Activated T-cell treated with anti-CD3 and anti-CD28 coated beads for 48 hours (primary cell): ENCODE measurements around the gene GRM1.

ENCODE experiments used
- DNase-seq: peaks from one replicate; pipeline ENCODE4 v3.0.0-alpha.2; 2020; ENCODE audit warnings: low read depth

The GRM1 gene

DNA sequence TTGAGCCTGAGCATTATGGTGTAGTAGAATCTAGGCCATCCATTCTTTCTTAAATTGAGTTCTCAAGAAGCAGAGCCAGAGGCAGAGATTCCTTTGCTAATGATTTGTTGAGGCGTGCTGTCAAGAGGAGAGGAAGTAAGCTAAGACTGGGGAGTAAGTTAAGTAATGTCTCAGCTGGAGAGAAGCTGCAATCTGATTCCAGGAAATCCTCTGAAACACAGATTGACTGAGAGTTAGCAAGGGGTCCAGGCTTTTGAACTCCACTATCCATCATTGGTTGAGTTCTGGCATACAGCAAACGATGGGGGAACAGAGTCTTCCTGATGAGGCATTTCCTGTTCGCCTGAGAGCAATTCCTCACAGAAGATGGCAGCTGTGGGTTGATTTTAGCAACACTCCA lies 307.3 kb downstream of the GRM1 start:
- DNase-seq: no peak

DNA sequence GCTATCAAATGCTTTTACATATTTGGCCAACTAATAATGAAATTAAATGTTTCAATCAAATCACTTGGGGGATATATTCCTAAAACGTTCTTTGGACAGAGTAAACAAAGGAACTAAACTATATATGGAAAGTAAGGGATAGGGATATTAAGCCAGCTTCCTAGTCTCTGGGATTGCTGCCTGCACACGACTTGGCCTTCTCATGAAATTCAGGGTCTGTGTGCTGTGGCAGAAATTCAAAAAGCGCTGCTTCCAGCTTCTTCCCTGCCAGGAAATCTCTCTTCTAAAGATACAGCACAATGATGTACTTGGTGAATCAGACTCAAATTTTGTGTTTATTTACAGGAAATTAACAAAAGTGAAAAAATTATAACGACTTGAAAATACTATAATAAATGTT lies 308.5 kb downstream of the GRM1 start:
- DNase-seq: no peak

DNA sequence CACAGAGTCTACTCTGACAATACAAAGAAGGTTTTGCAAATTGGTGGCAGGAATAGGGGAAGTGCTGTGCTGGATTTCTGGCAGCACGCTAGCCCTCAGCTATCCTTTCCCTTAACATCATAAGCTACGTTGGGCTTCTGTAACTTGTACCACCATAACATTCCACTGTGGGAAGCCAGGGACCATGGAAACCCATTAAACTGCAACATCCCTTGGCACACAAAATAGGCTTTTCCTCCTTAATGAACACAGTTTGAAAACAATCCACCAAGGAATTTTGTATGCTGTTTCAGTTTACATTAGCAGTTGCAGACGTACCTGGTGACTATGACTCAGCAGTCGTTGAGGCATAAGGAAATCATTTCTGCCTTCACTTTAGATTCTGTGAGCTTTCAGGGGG lies 310.9 kb downstream of the GRM1 start:
- DNase-seq: no peak

DNA sequence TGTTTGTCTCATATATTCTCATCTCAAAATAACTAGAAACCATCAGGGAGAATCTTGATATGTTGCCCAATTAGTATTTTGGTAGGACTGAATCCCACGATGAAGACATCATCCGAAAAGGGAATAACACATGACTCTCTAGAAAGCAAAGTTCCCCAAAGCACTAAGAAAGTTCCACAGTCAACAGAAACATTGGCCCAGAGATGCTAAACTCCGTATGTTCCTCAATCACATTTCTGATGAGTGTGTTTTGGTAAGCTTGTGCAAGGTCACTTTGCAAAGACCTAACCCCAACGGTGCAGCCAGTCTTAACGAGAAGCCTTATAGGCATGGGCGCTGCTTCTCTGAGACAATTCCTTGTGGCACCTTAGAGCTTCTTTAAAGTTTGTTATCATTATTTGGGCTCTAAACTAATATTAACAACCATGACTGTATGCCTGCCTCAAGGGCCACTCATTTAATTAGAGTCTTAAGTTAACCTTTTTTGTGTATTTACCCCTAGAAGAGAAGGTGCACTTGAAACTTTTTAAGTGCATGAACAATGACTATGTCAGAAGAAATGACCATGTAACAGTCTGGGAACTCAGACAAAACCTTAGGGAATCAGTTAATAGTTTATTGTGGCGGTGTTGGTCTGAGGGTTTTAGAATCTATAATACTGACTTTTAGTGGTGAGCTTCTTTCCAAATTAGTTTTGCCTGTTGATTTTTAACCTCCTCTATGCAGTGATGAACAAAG lies 312.8 kb downstream of the GRM1 start:
- no peak for DNase-seq

DNA sequence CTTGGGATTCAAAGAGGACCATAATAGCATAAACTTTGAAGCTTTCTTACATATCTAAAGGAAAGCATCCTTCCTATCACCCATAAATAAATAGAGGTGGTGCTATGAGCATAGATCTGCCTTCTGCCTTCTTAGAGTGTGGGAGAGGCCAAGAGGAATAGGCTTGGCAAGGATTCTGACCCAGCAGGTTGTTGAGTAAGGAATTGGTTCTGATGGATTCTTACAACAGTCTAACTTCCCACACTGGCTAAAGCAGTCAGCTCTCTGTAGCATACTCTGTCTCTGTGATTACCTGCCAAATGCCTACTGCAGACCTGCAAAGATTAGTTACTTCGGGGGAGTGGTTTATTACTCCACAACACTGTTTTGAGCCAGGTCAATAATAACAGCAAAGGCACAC lies 316.7 kb downstream of the GRM1 start:
- DNase-seq: no peak

DNA sequence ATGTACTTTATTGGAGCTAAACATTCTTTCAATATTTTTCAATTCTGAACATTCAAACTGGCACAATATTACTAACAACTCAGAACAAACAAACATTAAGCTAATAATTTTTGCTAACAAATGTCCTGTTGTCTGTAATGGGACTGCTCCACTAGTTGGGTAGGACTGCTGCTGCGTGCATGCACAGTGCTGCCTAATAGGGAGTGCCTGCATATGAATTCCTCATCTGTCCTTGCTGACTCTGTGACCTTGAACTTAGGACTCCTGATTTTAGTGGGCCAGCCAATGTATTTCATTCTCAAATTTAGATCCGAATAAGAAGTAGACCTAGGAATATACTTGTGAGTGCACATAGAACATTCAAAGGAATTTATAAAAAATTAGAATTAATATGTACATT lies 318.2 kb downstream of the GRM1 start:
- no peak for DNase-seq

DNA sequence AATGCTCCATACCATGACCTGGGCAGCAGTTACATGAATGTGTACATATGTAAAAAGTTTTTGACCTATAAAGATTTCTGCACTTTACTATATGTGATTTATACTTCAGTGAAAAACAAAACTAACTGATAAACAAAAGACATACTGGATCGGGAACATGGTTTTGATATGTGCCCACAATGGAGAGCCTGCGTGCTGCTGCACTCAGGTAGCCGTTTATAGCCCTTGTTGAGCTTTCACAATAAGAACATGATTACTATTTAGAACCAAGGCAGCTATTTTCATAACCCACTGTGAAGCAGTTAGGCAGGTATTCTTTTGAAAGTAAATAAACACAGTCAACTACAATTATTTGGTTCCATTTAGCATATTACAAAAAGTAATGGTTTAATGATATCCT lies 318.8 kb downstream of the GRM1 start:
- DNase-seq: no peak

DNA sequence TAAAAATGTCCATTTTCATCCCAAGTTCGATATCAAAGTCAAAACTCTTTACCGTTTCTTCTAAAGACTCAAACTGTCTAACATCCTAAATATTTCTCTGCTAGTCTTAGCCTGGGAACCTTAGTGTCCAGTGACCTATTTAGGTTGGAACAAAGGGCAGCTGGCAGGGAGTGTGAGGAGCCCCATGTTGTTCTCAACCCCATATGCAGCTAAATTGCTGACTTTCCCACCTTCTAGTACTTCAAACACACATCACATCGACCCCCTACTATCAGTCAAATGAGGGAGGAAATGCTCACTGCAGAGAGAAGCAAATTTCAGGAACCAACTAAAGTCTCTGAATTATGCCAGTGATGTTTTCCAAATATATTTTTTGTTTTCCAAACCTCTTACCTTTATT lies 322.2 kb downstream of the GRM1 start:
- DNase-seq: no peak

DNA sequence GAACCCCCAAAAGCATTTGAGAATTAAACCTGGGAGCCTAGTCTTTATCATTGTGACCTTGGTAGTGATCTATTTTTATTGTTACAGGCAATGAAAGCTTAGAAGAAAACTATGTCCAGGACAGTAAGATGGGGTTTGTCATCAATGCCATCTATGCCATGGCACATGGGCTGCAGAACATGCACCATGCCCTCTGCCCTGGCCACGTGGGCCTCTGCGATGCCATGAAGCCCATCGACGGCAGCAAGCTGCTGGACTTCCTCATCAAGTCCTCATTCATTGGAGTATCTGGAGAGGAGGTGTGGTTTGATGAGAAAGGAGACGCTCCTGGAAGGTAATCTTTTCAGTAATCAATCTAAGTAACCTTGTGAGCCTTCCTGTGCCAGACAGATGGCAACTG lies 323.3 kb downstream of the GRM1 start:
- no peak for DNase-seq

DNA sequence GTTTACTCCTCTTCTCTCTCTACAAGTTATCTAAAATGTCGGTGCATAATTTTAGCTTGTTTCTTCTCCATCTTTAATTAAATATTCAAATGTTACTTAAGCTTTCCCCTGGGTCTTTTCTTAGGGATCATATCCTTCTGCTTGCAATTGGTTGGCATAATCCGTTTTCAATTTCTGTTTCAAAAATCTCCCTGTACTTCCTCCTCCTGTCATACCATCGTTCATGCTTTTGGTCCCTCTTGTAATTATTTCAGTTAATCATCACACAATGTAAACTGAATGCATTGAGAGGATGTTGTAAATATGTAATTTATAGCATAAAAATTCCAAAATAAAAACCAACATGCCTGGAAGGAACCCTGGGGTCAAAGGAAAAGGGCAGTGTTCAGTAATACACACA lies 325.6 kb downstream of the GRM1 start:
- DNase-seq: no peak

DNA sequence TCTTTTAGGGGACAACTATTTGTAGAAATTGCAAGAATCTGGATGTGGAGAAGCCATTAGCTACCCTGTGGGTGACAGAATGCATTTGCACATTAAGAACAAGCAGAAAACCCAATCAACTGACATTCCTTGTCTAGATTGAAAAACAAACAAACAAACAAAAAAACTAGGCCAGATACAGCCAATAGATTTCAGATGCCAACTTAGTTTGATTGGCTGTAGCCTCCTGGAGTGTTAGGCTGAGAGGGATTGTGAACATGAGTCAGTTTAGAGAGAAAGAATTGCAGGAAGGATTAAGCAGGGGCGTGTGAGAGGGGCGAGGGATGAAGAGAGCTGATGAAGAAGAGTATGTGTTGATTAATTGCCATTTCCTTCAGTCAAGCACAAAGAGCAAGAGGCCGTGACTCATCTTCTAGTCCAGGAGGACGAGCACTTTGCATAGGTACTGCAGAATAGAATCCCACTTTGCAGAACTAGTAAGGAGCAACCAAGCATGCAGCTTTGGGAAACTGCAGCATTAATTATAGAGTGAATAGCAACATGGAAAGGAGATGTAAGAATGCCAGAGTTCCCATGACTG lies 326.7 kb downstream of the GRM1 start:
- DNase-seq: no peak

DNA sequence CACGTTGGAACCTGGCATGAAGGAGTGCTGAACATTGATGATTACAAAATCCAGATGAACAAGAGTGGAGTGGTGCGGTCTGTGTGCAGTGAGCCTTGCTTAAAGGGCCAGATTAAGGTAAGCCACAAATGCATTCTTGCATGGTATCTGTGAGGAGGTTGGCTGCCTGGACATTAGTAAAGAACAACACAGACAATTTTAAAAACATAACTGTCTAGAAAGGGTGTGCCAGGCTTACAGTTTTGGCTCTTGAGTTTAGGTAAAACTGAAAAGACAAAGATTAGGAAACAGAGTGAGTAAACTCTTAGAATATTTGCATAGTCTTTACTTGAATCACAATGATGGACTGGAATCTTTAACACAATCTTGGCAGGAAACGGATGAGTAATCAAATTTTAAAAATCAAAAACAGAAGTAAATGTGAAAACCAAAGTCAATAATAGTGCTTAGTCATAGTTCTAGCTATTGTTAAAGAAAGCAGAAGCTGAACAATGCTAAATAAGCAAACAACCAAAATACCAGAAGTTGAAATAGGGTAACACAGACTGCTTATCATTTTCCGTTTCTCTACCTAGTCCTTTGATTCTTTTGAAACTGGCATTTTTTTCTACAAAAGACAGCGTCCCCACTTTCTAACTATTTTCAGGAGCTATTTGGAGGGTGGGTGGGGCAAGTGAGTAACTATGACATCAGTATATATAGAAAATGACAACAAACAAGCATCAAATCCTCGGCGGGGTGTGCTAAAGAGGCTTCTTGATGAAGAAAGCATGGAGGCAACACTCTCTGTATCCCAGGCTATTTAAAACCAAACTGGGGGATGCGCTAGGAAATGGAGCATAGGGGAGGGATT lies 328.9 kb downstream of the GRM1 start:
- no peak for DNase-seq

DNA sequence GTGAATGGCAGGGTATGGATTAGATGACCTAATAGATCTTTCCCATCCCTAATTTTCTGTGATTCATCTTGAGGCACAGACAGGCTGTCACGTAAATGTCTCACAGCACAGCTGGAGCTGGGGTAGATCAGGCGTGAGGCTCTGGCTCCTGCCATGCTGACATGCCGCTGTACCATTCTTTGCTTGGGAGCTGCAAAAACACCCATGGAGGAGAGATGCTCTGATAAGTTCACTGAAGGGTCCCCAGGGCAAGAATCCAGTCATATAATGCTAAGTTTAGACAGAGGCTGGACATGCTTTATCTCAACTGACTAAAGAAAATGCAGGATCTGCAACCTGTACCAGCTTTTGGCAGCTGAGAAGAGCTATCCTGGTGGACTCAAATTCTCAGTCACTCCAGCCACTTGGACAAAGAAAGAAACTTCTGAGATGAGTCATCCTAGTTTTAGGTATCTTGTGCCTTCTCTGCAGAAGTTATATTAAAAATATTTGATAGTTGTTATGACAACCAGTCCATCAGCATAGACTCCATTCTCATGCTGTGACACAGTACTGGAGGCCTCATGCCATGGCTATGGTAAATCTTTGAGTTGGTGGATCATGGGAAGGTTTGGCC lies 329.7 kb downstream of the GRM1 start:
- DNase-seq: no peak

DNA sequence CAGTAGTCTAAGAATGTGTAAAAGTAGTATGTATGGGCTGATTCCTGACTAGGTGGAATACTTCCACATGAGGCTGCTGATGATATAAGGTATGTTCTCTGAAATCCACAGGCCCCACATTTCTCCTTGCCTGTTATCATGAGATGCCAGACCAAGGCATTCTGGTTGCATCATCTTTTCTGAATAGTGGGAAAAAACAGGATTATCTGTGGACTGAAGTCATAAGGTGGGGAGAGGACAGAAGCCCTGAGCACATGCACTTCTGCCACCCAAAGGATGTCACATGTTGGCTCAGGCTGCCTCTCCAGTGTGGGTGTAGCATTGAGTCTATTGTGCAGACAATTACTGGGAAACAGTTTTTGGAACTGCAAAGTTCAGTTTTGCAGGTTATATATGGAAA lies 330.3 kb downstream of the GRM1 start:
- no peak for DNase-seq

DNA sequence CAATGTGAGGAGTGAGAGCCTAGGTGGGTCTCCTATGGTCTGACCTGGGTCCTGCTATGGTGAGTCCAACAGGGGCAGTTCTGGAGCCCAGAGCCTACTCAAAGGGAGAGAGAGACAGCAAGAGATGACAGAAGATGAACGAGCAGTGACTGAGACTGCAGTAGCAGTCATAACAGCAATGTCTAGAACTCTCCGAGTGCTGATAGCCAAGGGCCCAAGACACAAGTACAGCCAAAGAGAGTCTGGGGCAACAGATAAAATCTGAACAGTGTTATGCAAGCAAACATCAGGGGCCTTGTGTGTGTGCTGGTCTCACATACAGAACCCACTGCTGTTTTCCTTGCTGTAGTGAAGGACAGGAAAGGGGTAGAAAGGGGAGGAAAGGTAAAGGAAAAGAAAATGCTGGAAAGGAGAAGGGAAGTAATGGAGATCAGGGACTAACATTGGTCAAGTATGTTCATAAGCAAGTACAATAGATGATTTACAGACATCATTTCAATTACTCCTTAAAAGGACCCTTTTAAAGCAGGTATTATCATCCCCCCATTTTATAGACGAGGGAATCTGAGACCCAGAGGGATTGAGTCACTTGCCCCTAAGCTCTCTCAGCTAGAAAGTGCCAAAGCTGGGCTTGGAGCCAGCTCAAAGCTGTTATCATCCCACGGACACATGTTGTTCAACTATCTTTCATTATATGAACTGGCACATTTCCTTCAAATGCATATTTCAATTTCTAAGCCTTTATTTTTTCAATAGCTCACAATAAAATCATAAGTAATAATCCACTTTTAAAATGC lies 332.5 kb downstream of the GRM1 start:
- no peak for DNase-seq

DNA sequence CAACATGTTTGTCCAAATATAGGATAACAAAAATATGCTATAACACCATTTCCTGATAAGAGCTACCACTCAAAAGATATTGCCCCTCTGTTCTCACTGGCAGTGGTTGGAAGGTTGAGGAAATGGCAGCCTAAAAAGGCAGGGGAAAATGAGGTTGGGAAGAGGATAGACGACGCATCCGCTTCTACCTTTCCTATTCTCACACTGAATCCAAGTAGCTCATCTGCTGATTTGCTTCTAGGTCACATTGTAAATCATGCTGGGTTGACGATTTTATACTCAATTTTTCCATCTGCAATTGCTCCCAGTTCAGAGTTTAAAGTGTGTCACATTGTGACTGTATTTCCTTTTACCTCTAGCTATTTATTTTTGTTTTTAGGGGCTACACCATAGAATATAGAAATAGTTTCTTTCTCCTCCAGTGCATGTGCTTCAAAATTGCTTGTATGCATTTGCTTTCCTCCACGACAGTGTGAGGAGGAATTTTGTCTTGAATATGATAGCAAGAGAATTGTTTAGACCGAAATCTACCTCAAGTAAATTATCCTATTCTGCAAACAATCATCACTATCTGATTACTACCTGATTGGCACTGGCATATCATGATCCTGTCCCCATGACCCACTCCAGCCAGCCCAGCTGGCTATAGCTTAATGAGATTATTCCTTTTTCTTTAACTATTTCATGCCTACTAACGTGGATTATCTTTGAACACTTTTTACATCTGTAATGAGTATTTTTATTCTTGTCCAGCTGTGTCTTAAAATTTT lies 335.2 kb downstream of the GRM1 start:
- DNase-seq: no peak

DNA sequence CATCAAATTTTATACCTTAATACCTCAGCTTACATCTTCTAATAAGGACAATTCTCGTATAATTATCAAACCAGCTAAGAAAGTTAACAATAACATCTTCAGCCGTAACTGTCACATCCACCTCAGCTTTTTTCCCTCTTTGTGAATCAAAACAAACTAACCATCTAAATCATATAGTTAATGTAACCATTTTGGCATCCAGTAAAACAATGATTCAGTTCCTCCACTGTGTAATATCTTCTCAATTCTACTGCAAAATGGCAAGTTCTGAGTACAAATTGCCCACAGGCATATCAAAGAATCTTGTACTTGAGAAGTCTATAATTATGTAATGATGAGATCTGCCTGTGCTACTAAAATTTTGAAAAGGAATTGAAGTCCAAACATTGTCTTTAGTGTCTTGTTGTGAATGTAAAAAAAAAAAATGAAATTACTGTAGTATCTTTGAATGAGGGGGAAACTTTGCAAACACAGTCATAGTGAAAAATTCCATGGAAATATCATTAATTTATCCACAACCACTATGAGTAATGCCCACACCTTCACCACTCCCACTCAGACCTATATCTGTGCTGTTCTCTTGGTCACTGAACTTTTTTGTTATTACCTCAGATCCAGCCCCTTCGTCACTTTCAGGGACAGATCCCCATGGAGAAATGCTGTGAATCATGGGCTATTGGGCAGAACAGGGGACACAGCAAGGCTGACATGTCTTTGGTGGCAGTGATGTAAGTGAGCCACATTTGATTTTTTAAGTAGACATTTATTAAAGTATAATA lies 336.1 kb downstream of the GRM1 start:
- no peak for DNase-seq

DNA sequence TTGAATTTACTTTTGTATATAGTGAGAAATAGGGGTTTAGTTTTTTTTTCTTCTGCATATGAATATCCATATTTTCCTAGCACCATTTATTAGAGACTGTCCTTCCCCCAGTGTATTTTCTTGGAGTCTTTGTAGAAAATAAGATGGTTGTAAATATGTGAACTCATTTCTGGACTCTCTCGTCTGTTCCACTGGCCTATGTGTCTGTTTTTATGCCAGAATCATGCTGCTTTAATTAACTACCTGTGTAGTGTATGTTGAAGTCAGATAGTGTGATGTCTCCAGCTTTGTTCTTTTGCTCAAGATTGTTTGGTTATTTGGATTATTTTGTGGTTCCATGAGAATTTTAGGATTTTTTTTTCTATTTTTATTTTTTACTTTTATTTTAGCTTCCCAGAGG lies 338.2 kb downstream of the GRM1 start:
- no peak for DNase-seq

DNA sequence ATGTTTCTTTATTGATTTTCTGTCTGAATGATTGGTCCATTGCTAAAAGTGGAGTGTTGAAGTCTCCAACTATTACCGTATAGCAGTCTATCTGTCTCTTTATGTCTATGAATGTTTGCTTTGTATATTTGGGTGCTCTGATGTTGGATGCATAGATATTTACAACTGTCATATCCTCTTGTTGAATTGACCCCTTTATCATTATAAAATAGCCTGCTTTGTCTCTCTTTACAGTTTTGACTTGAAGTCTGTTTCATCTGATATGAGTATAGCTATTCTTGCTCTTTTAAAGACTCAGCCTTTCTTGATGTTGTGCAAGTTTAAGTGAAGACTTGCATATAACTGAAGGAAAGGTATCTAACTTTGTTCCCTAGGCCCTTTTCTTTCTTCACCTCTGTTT lies 341.0 kb downstream of the GRM1 start:
- DNase-seq: no peak

DNA sequence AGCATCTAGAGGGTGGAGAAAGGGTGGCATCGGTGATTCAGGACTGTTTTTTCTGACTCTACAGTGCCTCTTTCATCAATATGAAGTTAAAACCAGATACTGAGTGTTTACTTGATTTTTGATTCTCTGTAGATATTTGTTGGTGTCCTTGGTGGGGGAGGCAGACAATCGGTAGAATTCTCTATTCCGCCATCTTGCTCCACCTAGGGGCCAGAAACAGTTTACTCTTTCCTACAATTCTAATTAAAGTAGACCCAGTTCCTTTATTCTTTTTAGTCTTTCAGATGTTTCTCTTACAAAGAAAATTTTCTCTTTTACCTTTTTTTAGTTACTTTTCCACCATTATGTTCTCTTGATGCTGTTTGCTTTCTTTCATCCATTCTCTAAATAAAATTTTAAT lies 352.6 kb downstream of the GRM1 start:
- DNase-seq: no peak
